ENCODE data around the gene MYO18B.
"Not testable (repeated sequence)": the region's sequence is repeated elsewhere in the genome, so short reads cannot be mapped to it uniquely, and the experiment has no call there.

Gene MYO18B

GRCh38 chr22:25702040-25702439 is 39.9 kb upstream of the MYO18B start:
- TF ChIP-seq CTCF (IDR thresholded peaks at IDR 0.05; ENCODE audit: control extremely low read depth, extremely low read depth, low read depth, missing control alignments) = peak; percentile 38
- ChIA-PET CTCF (interaction anchor here (0.7 to 3.4 kb wide), 9 partner anchors 8 to 635 kb away, joined by 3 to 15 read pairs (median 3); no protein-coding TSS in a partner anchor), POLR2A (no interaction called here)
- DNase-seq (ENCODE audit: extremely low spot score) = peak; percentile 31

GRCh38 chr22:25702571-25703167 is 39.3 kb upstream of the MYO18B start:
- no peak for TF ChIP-seq CTCF (IDR thresholded peaks at IDR 0.05; ENCODE audit: control extremely low read depth, extremely low read depth, low read depth, missing control alignments)
- ChIA-PET POLR2A (no interaction called here), CTCF (interaction anchor here (0.7 to 3.4 kb wide), 10 partner anchors 9 to 258 kb away, joined by 3 to 15 read pairs (median 3); no protein-coding TSS in a partner anchor)
- DNase-seq (ENCODE audit: extremely low spot score) = peak; percentile 39

DNA sequence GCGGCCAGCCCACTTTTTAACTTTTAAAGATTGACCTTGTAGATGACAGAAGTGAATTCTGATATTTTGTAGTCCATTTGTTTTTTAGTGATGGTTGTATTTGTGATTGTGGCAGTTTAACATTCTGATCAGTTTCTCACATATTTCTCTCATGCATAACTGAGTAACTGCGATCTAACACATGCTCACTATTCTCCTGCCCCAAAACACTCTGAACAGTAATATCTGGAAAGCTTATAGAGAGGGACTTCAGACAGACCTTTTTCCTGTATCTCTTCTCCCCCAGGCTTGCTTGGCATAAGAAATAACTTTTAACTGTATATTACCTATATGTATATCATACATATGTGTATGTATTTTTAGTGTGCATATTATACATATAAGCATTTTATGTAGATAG is 37.3 kb upstream of the MYO18B start:
- ChIA-PET POLR2A (no interaction called here), CTCF (interaction anchor here (0.8 to 1.6 kb wide), 6 partner anchors 12 to 257 kb away, joined by 3 to 5 read pairs (median 3); no protein-coding TSS in a partner anchor)
- no peak for TF ChIP-seq CTCF (IDR thresholded peaks at IDR 0.05; ENCODE audit: control extremely low read depth, extremely low read depth, low read depth, missing control alignments)
- peak; percentile 33 for DNase-seq (ENCODE audit: extremely low spot score)

- no peak for DNase-seq (ENCODE audit: extremely low spot score)
- TF ChIP-seq CTCF (IDR thresholded peaks at IDR 0.05; ENCODE audit: control extremely low read depth, extremely low read depth, low read depth, missing control alignments) = no peak
- CTCF ChIA-PET = interaction anchor here (1.2 to 1.6 kb wide), 3 partner anchors 13 to 67 kb away, joined by 3 read pairs; no protein-coding TSS in a partner anchor
- POLR2A ChIA-PET = no interaction called here
Observed at GRCh38 chr22:25706197-25706596, 35.8 kb upstream of the MYO18B start.

DNA sequence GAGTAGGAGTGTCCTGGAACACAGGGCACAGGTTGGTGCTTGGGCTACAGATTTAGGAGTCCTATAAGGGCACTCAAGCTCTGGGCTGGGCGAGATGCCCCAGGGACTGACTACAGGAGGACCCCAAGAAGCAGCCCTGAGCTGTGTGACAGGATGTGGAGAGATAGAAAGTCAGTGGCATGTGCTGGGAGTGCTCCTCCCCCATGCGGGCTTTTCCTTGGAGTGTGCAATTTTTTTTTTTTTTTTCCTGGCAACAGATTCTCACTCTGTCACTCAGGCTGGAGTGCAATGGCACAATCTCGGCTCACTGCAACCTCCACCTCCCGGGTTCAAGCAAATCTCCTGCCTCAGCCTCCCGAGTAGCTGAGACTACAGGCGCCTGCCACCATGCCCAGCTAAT is 33.6 kb upstream of the MYO18B start:
- POLR2A ChIA-PET; CTCF ChIA-PET; DNase-seq (ENCODE audit: extremely low spot score): not testable (repeated sequence)

DNA sequence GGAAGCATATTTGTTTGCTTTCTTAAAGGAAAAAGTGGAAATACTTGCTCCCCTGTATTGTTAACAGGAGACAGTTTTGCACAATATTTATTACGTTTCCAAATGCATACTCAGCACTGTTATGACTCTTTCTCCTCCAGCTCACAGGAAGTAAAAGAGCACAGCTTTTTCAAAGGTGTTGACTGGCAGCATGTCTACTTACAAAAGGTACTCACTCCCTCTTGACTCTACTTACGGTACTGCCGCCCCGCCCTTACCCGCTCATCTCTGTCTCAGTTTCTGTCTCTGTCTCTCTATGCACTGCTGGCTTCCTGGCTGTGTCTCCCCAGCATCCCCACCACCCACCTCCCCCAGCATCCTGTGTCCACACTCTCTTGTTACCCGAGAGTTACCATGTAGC is 32.2 kb upstream of the MYO18B start:
- CTCF ChIA-PET = interaction anchor here (1.4 kb wide), 1 partner anchor 9 kb away, joined by 3 read pairs; no protein-coding TSS in a partner anchor
- no peak for TF ChIP-seq CTCF (IDR thresholded peaks at IDR 0.05; ENCODE audit: control extremely low read depth, extremely low read depth, low read depth, missing control alignments)
- peak; percentile 55 for DNase-seq (ENCODE audit: extremely low spot score)
- POLR2A ChIA-PET = no interaction called here

DNA sequence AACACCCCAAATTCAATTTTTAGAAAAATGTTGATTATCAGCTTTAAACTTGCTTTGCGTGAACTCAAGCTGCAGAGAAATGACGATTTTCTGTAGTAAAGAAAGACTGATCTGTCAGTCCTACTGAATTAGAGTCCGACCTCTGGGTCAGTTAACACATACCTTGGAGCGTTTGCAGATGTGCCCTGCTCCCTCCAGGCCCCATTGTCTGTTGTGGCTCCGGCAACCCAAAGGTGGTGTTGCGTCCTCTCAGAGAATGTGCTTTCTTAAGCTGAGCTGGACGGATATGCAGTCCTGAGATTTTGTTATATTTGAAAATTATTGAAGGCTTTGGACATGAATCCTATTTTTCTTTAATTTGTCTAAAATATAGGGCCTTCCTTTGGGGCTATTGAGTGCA is 31.5 kb upstream of the MYO18B start:
- DNase-seq (ENCODE audit: extremely low spot score) = no peak
- ChIA-PET POLR2A (no interaction called here), CTCF (interaction anchor here (1.3 to 1.4 kb wide), 2 partner anchors 9 to 14 kb away, joined by 3 read pairs; no protein-coding TSS in a partner anchor)
- no peak for TF ChIP-seq CTCF (IDR thresholded peaks at IDR 0.05; ENCODE audit: control extremely low read depth, extremely low read depth, low read depth, missing control alignments)
